IMR-90 (cell line): ENCODE measurements around the gene HSFX3. TPM values are rescaled to one million over a fixed set of nuclear protein-coding genes. Genes with fewer than 3 reads are reported as not detected.
"Not testable (repeated sequence)": the region's sequence is repeated elsewhere in the genome, so short reads cannot be mapped to it uniquely, and the experiment has no call there.

Experiments used
- ATAC-seq: fragments of 200-7000 bp; cut with Tn5 transposase; 2 replicates; pipeline ENCODE4 v1.9.1; 2020; ENCODE audit warnings: low read depth, mild to moderate bottlenecking, moderate library complexity
- BruUV-seq: library from RNA; stranded (reverse); fragments of 400-500 nt; replicated peaks from 2 replicates; lab custom pipeline; 2021; lab: Mats Ljungman, UMichigan
- CTCF ChIA-PET: fragments of 300-600 bp; formaldehyde crosslinking; extraction: SDS; loops from one replicate; lab custom pipeline; 2021; ENCODE audit warnings: antibody characterized with exemption; lab: Yijun Ruan, JAX
- POLR2A ChIA-PET: fragments of 300-600 bp; sonication (Branson Sonifier 250); formaldehyde crosslinking; loops from one replicate; lab custom pipeline; 2022; ENCODE audit warnings: antibody characterized with exemption; ENCODE audit not compliant: unreplicated experiment; lab: Charles Lee
- DNase-seq: peaks from one replicate; pipeline ENCODE4 v3.0.0; 2013
- H2AFZ ChIP-seq: replicated peaks from 2 replicates; pipeline ENCODE3; 2013; ENCODE audit warnings: low read length, mild to moderate bottlenecking; ENCODE audit not compliant: poor library complexity
- H2AK5ac ChIP-seq: 2 replicates; pipeline ENCODE4 v1.6.1; 2013; ENCODE audit warnings: low read depth, low read length, inconsistent platforms
- H2AK9ac ChIP-seq: replicated peaks from 2 replicates; pipeline ENCODE3; 2013; ENCODE audit warnings: mild to moderate bottlenecking, low read depth, low read length, moderate library complexity; ENCODE audit not compliant: poor library complexity
- H2BK120ac ChIP-seq: 2 replicates; pipeline ENCODE4 v1.6.1; 2013; ENCODE audit warnings: low read depth, low read length, inconsistent platforms
- H2BK15ac ChIP-seq: 3 replicates; pipeline ENCODE4 v1.6.1; 2013; ENCODE audit warnings: low read depth, low read length, inconsistent platforms
- H2BK20ac ChIP-seq: 2 replicates; pipeline ENCODE4 v1.6.1; 2013; ENCODE audit warnings: low read depth, mild to moderate bottlenecking, inconsistent platforms, low read length, moderate library complexity
- H2BK5ac ChIP-seq: 2 replicates; pipeline ENCODE4 v1.6.1; 2013; ENCODE audit warnings: mild to moderate bottlenecking, low read depth, low read length, inconsistent platforms; ENCODE audit not compliant: poor library complexity, severe bottlenecking
- H3K14ac ChIP-seq: replicated peaks from 2 replicates; pipeline ENCODE4 v1.6.1; 2013; ENCODE audit warnings: low read depth, low read length, inconsistent platforms
- H3K18ac ChIP-seq: 2 replicates; pipeline ENCODE4 v1.6.1; 2013; ENCODE audit warnings: low read depth, low read length, control low read depth
- H3K23ac ChIP-seq: 2 replicates; pipeline ENCODE4 v1.6.1; 2013; ENCODE audit warnings: low read depth, low read length, inconsistent platforms
- H3K27ac ChIP-seq: 2 replicates; pipeline ENCODE4 v1.5.1; 2013; ENCODE audit warnings: mild to moderate bottlenecking, control low read depth, low read length; ENCODE audit not compliant: insufficient read depth
- H3K27me3 ChIP-seq: 2 replicates; pipeline ENCODE4 v1.6.1; 2013; ENCODE audit warnings: low read length; ENCODE audit not compliant: control insufficient read depth, insufficient read depth
- H3K36me3 ChIP-seq: 2 replicates; pipeline ENCODE4 v1.6.1; 2013; ENCODE audit warnings: low read length, mixed read lengths; ENCODE audit not compliant: control insufficient read depth, insufficient read depth
- H3K4ac ChIP-seq: 2 replicates; pipeline ENCODE4 v1.6.1; 2013; ENCODE audit warnings: low read depth, low read length, inconsistent platforms
- H3K4me1 ChIP-seq: 2 replicates; pipeline ENCODE4 v1.6.1; 2013; ENCODE audit warnings: low read length, mixed read lengths; ENCODE audit not compliant: control insufficient read depth, insufficient read depth
- H3K4me2 ChIP-seq: 2 replicates; pipeline ENCODE4 v1.6.1; 2013; ENCODE audit warnings: low read depth, mild to moderate bottlenecking, control low read depth, low read length, moderate library complexity
- H3K4me3 ChIP-seq: 2 replicates; pipeline ENCODE4 v1.5.1; 2013; ENCODE audit warnings: low read depth, mild to moderate bottlenecking, control low read depth, low read length, moderate library complexity; ENCODE audit not compliant: insufficient read depth
- H3K56ac ChIP-seq: 2 replicates; pipeline ENCODE4 v1.6.1; 2013; ENCODE audit warnings: low read length, inconsistent platforms; ENCODE audit not compliant: insufficient read depth; ENCODE audit errors: extremely low read depth
- H3K79me1 ChIP-seq, 2 experiments: 2 replicates each; pipeline ENCODE4 v1.6.1; 2013; ENCODE audit warnings: low read length in 2 of 2, inconsistent platforms in 1 of 2, low read depth in 1 of 2
- H3K9ac ChIP-seq: 2 replicates; pipeline ENCODE4 v1.6.1; 2013; ENCODE audit warnings: low read depth, low read length, control low read depth
- H3K9me1 ChIP-seq: 2 replicates; pipeline ENCODE4 v1.6.1; 2013; ENCODE audit warnings: low read length, inconsistent platforms; ENCODE audit not compliant: insufficient read depth
- H3K9me3 ChIP-seq: 2 replicates; pipeline ENCODE4 v1.6.1; 2013; ENCODE audit warnings: low read length; ENCODE audit not compliant: control insufficient read depth, insufficient read depth
- H4K20me1 ChIP-seq: 2 replicates; pipeline ENCODE4 v1.6.1; 2013; ENCODE audit warnings: low read length, inconsistent platforms; ENCODE audit not compliant: insufficient read depth
- H4K5ac ChIP-seq: 2 replicates; pipeline ENCODE4 v1.6.1; 2013; ENCODE audit warnings: mild to moderate bottlenecking, low read depth, low read length, control low read depth
- H4K8ac ChIP-seq, 2 experiments: 2 replicates each; pipeline ENCODE4 v1.6.1; 2013; ENCODE audit warnings: low read depth in 2 of 2, low read length in 2 of 2, control low read depth in 1 of 2, inconsistent platforms in 1 of 2
- H4K91ac ChIP-seq: 2 replicates; pipeline ENCODE4 v1.6.1; 2013; ENCODE audit warnings: low read depth, low read length, inconsistent platforms; ENCODE audit not compliant: insufficient read depth
- WGBS, 2 experiments: methylation state at CpG; one replicate each; pipeline versions ENCODE4 v1.1.5 to v1.1.7; 2013; ENCODE audit warnings: missing lambda C conversion rate in 2 of 2; ENCODE audit not compliant: insufficient read length in 1 of 2; ENCODE audit errors: extremely low coverage in 2 of 2; 5-methylcytosine and 5-hydroxymethylcytosine counted together
- dilution Hi-C: fragments of 300-500 bp; cut with HindIII; formaldehyde crosslinking; loops from one replicate; pipeline ENCODE4 v1.14.3; 2018; ENCODE audit warnings: low sequenced_read_pairs; ENCODE audit not compliant: unreplicated experiment
- in situ Hi-C: fragments of 300-500 bp; cut with MboI; formaldehyde crosslinking; loops from 3 replicates; pipeline ENCODE4 v1.14.3; 2019; ENCODE audit warnings: low sequenced_read_pairs, inconsistent platforms, mixed read lengths
- intact Hi-C: fragments of 100-400 bp; cut with micrococcal nuclease; formaldehyde crosslinking; loops from 2 replicates; pipeline ENCODE4 v1.10.0; 2022
- polyA plus RNA-seq, 3 experiments: library from polyadenylated mRNA; depleted of rRNA; stranded (reverse); fragments of >200 nt; gene quantifications; 2 replicates each; pipeline ENCODE4 v1.2.3, GENCODE V29; 2012; ENCODE audit warnings: low replicate concordance in 1 of 3
- total RNA-seq: library from RNA; depleted of rRNA; stranded (reverse); fragments of >200 nt; gene quantifications from 2 replicates; pipeline ENCODE4 v1.2.3, GENCODE V29; 2012

The HSFX3 gene
- total and polyA plus RNA-seq, 2 of the 4 experiments (the other 2 are of a cell fraction): not detected

GRCh38 chrX:149520636-149521277 lies 29.0 kb downstream of the HSFX3 start:
- H3K9me3 ChIP-seq, H4K5ac ChIP-seq, H3K9ac ChIP-seq, H2BK5ac ChIP-seq, DNase-seq, H3K23ac ChIP-seq, H3K27me3 ChIP-seq, H2BK20ac ChIP-seq, BruUV-seq, H3K27ac ChIP-seq, H3K14ac ChIP-seq, H2AFZ ChIP-seq, H3K4me3 ChIP-seq, dilution Hi-C loops, H3K4ac ChIP-seq, H2BK120ac ChIP-seq, H2AK5ac ChIP-seq, H3K4me2 ChIP-seq, H2BK15ac ChIP-seq, intact Hi-C loops, H4K91ac ChIP-seq, H3K79me1 ChIP-seq, H4K20me1 ChIP-seq, H4K8ac ChIP-seq, POLR2A ChIA-PET, H3K4me1 ChIP-seq, H3K18ac ChIP-seq, ATAC-seq, H3K36me3 ChIP-seq, H3K9me1 ChIP-seq, H3K56ac ChIP-seq, H2AK9ac ChIP-seq: not testable (repeated sequence)
- 50% methylated on average over 2 of the region's 3 CpGs; no CpG with 5 or more reads in 1 of the 2 experiments for WGBS, 2 experiments
- in situ Hi-C loops: loop anchor here (25.0 kb wide), 1 partner anchor 1217 kb away; no protein-coding TSS in a partner anchor
- CTCF ChIA-PET: interaction anchor here (1.9 kb wide), 1 partner anchor 8 kb away, joined by 8 read pairs; no protein-coding TSS in a partner anchor
